Spleen (tissue), 7 donors: Measurements from ENCODE around the gene SLC25A28.
"Not testable (repeated sequence)": the region's sequence is repeated elsewhere in the genome, so short reads cannot be mapped to it uniquely, and the experiment has no call there.

Experiments
- POLR2A ChIP-seq, 3 donors: fragments of 450-650 bp; IDR thresholded peaks; one replicate each; pipeline ENCODE4 v1.5.1; 2017; ENCODE audit warnings: antibody characterized with exemption in 3 of 3, mild to moderate bottlenecking in 1 of 3
- POLR2AphosphoS5 ChIP-seq, 3 donors: sonication (generic); formaldehyde crosslinking; IDR thresholded peaks; one replicate each; pipeline ENCODE4 v1.5.1; 2017; ENCODE audit warnings: antibody characterized with exemption in 3 of 3
- TF ChIP-seq, protein P1 (sequence below), 11 experiments: fragments of 200-600 bp in 7 of 11; fragments of 450-650 bp in 4 of 11; sonication (generic) in 4 of 11; IDR thresholded peaks in 8 of 11; conservative IDR thresholded peaks in 3 of 11; 1 replicate in 7 of 11; 2 replicates in 4 of 11; pipeline versions ENCODE4 v1.4.0 to v1.8.0; 2016 to 2021; ENCODE audit warnings: antibody characterized with exemption in 11 of 11, inconsistent platforms in 4 of 11, mild to moderate bottlenecking in 1 of 11
- donor health status: DM: no; HTN: no; CAD: no; lungs with moderate emphysema.
- donor health status: DM: no; HTN: no; CAD: no.
- donor health status: DM: no; HTN: no; CAD: no.

DNA sequence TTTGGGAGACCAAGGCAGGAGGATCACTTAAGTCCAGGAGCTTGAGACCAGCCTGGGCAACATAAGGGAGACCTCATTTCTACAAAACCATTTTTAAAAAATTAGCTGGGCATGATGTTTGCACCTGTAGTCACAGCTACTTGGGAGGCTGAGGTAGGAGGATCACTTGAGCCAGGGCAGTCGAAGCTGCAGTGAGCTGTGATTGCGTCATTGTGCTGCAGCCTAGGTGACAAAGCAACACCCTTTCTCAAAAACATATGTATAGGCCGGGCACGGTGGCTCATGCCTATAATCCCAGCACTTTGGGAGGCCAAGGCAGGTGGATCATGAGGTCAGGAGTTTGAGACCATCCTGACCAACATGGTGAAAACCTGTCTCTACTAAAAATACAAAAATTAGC lies 23.5 kb downstream of the SLC25A28 start:
- not testable (repeated sequence) for TF ChIP-seq POLR2A, POLR2AphosphoS5 (IDR thresholded peaks at IDR 0.05)
- TF ChIP-seq, protein P1, sequence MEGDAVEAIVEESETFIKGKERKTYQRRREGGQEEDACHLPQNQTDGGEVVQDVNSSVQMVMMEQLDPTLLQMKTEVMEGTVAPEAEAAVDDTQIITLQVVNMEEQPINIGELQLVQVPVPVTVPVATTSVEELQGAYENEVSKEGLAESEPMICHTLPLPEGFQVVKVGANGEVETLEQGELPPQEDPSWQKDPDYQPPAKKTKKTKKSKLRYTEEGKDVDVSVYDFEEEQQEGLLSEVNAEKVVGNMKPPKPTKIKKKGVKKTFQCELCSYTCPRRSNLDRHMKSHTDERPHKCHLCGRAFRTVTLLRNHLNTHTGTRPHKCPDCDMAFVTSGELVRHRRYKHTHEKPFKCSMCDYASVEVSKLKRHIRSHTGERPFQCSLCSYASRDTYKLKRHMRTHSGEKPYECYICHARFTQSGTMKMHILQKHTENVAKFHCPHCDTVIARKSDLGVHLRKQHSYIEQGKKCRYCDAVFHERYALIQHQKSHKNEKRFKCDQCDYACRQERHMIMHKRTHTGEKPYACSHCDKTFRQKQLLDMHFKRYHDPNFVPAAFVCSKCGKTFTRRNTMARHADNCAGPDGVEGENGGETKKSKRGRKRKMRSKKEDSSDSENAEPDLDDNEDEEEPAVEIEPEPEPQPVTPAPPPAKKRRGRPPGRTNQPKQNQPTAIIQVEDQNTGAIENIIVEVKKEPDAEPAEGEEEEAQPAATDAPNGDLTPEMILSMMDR (IDR thresholded peaks at IDR 0.05 in 8 of 11, conservative IDR thresholded peaks at IDR 0.05 in 3 of 11) = not testable (repeated sequence)
